SK-N-SH (cell line): ENCODE data around the gene CP. TPM values are rescaled to one million over a fixed set of nuclear protein-coding genes. Genes with fewer than 3 reads are reported as not detected.

Experiments used
- CTCF ChIA-PET: fragments of 300-600, 350-600 bp; formaldehyde crosslinking; extraction: SDS; loops from one replicate; lab custom pipeline; 2021; lab: Yijun Ruan, JAX
- POLR2A ChIA-PET: fragments of 350-600 bp; sonication (Branson Sonifier 250); formaldehyde crosslinking; extraction: SDS; loops from one replicate; lab custom pipeline; 2020; ENCODE audit warnings: antibody characterized with exemption, inconsistent platforms; lab: Yijun Ruan, JAX
- DNase-seq: peaks from one replicate; pipeline ENCODE4 v3.0.0; 2012
- H2AFZ ChIP-seq: fragments of 200-600 bp; sonication (generic); 2 replicates; pipeline ENCODE4 v1.8.1; 2016; ENCODE audit warnings: antibody characterized with exemption, mild to moderate bottlenecking, low read depth
- H3F3A ChIP-seq: fragments of 200-600 bp; sonication (generic); replicated peaks from 2 replicates; pipeline ENCODE3; 2016; ENCODE audit warnings: antibody characterized with exemption, mild to moderate bottlenecking; ENCODE audit not compliant: insufficient read depth
- H3K27ac ChIP-seq, 2 experiments: fragments of 200-500 bp in 1 of 2; fragments of 200-600 bp in 1 of 2; sonication (Bioruptor generic) in 1 of 2; sonication (generic), shearing (Covaris generic) in 1 of 2; 2 replicates each; pipeline versions ENCODE4 v1.5.1 to v1.6.1; 2014 to 2016; ENCODE audit warnings: low read depth in 2 of 2, inconsistent platforms in 1 of 2, low read length in 1 of 2, mild to moderate bottlenecking in 1 of 2, mixed read lengths in 1 of 2
- H3K27me3 ChIP-seq: fragments of 200-600 bp; sonication (generic), shearing (Covaris generic); 2 replicates; pipeline ENCODE4 v1.6.1; 2016; ENCODE audit warnings: mixed run types; ENCODE audit not compliant: insufficient read depth
- H3K36me3 ChIP-seq, 2 experiments: fragments of 200-500 bp in 1 of 2; fragments of 200-600 bp in 1 of 2; sonication (Bioruptor generic) in 1 of 2; sonication (generic) in 1 of 2; replicated peaks in 1 of 2; 2 replicates each; pipeline versions ENCODE3 to v1.5.1; 2014 to 2016; ENCODE audit warnings: low read length in 1 of 2, mild to moderate bottlenecking in 1 of 2; ENCODE audit not compliant: insufficient read depth in 2 of 2, control insufficient read depth in 1 of 2
- H3K4me1 ChIP-seq, 2 experiments: fragments of 200-500 bp in 1 of 2; fragments of 200-600 bp in 1 of 2; sonication (Bioruptor generic) in 1 of 2; sonication (generic), shearing (Covaris generic) in 1 of 2; 2 replicates each; pipeline versions ENCODE4 v1.5.1 to v1.6.1; 2014 to 2016; ENCODE audit warnings: low read depth in 1 of 2, low read length in 1 of 2, mixed run types in 1 of 2; ENCODE audit not compliant: insufficient read depth in 2 of 2, control insufficient read depth in 1 of 2
- H3K4me2 ChIP-seq: fragments of 200-600 bp; sonication (generic), shearing (Covaris generic); 2 replicates; pipeline ENCODE4 v1.6.1; 2017; ENCODE audit warnings: mixed run types
- H3K4me3 ChIP-seq, 2 experiments: fragments of 200-500 bp in 1 of 2; fragments of 200-600 bp in 1 of 2; sonication (Bioruptor generic) in 1 of 2; sonication (generic), shearing (Covaris generic) in 1 of 2; 2 replicates each; pipeline versions ENCODE4 v1.5.1 to v1.8.1; 2014 to 2016; ENCODE audit warnings: low read depth in 2 of 2, inconsistent platforms in 1 of 2, low read length in 1 of 2, mild to moderate bottlenecking in 1 of 2, mixed read lengths in 1 of 2, moderate library complexity in 1 of 2
- H3K79me2 ChIP-seq: fragments of 200-600 bp; sonication (generic); 2 replicates; pipeline ENCODE4 v1.8.1; 2017; ENCODE audit warnings: mild to moderate bottlenecking; ENCODE audit not compliant: insufficient read depth
- H3K9ac ChIP-seq: fragments of 200-600 bp; sonication (generic); 2 replicates; pipeline ENCODE4 v1.6.1; 2017; ENCODE audit warnings: mixed run types
- H3K9me2 ChIP-seq: fragments of 200-600 bp; sonication (generic); 2 replicates; pipeline ENCODE4 v1.6.1; 2017; ENCODE audit warnings: mixed run types
- H3K9me3 ChIP-seq: fragments of 200-600 bp; sonication (generic); 2 replicates; pipeline ENCODE4 v1.6.1; 2017; ENCODE audit warnings: mixed run types, mild to moderate bottlenecking, moderate library complexity
- H4K20me1 ChIP-seq: fragments of 200-600 bp; sonication (generic); 2 replicates; pipeline ENCODE4 v1.6.1; 2017; ENCODE audit warnings: mild to moderate bottlenecking, mixed run types; ENCODE audit not compliant: insufficient read depth
- CTCF ChIP-seq: fragments of 200-600 bp; sonication (generic); IDR thresholded peaks from 2 replicates; pipeline ENCODE4 v1.6.1; 2017; ENCODE audit warnings: antibody characterized with exemption, mild to moderate bottlenecking, moderate library complexity
- ELF1 ChIP-seq: IDR thresholded peaks from 2 replicates; pipeline ENCODE4 v1.4.0; 2012
- EP300 ChIP-seq, 2 experiments: IDR thresholded peaks; 2 replicates each; pipeline versions ENCODE4 v1.4.0 to v1.6.1; 2012; ENCODE audit warnings: borderline replicate concordance in 1 of 2, low read depth in 1 of 2, low read length in 1 of 2
- EZH2phosphoT487 ChIP-seq: fragments of 200-600 bp; sonication (generic); IDR thresholded peaks from 2 replicates; pipeline ENCODE4 v1.6.1; 2017; ENCODE audit warnings: low read depth, mixed run types, mild to moderate bottlenecking, antibody characterized with exemption, moderate library complexity, borderline replicate concordance
- GABPA ChIP-seq: IDR thresholded peaks from 2 replicates; pipeline ENCODE4 v1.4.0; 2012; ENCODE audit warnings: low read depth, mild to moderate bottlenecking
- JUND ChIP-seq: IDR thresholded peaks from 2 replicates; pipeline ENCODE4 v1.4.0; 2012
- MEF2A ChIP-seq: IDR thresholded peaks from 2 replicates; pipeline ENCODE4 v1.4.0; 2012; ENCODE audit warnings: low read depth, borderline replicate concordance
- MXI1 ChIP-seq: IDR thresholded peaks from 2 replicates; pipeline ENCODE4 v1.6.1; 2012; ENCODE audit warnings: mild to moderate bottlenecking, low read depth, low read length, improper control_type of control experiment
- NRF1 ChIP-seq: IDR thresholded peaks from 2 replicates; pipeline ENCODE4 v1.6.1; 2012; ENCODE audit warnings: low read depth, mild to moderate bottlenecking, low read length
- PBX3 ChIP-seq: IDR thresholded peaks from 2 replicates; pipeline ENCODE4; 2012
- RCOR1 ChIP-seq: fragments of 150-350 bp; IDR thresholded peaks from 2 replicates; pipeline ENCODE4 v1.6.1; 2017; ENCODE audit warnings: antibody characterized with exemption, low read length
- RFX5 ChIP-seq: IDR thresholded peaks from 2 replicates; pipeline ENCODE4 v1.6.1; 2012; ENCODE audit warnings: mild to moderate bottlenecking, improper control_type of control experiment, low read length
- RXRA ChIP-seq: IDR thresholded peaks from 2 replicates; pipeline ENCODE4 v1.4.0; 2012; ENCODE audit warnings: low read depth, mild to moderate bottlenecking, borderline replicate concordance
- SIN3A ChIP-seq: IDR thresholded peaks from 2 replicates; pipeline ENCODE4 v1.6.1; 2012; ENCODE audit warnings: low read depth, mild to moderate bottlenecking, low read length, moderate library complexity, borderline replicate concordance
- SMC3 ChIP-seq: IDR thresholded peaks from 2 replicates; pipeline ENCODE4 v1.6.1; 2012; ENCODE audit warnings: low read depth, low read length, improper control_type of control experiment
- TCF12 ChIP-seq: IDR thresholded peaks from 2 replicates; pipeline ENCODE4 v1.4.0; 2012
- TEAD4 ChIP-seq: IDR thresholded peaks from 2 replicates; pipeline ENCODE4 v1.4.0; 2012; ENCODE audit warnings: mild to moderate bottlenecking, borderline replicate concordance; ENCODE audit not compliant: insufficient read depth
- USF1 ChIP-seq: IDR thresholded peaks from 2 replicates; pipeline ENCODE4 v1.4.0; 2012; ENCODE audit warnings: low read depth, borderline replicate concordance
- YY1 ChIP-seq: IDR thresholded peaks from 2 replicates; pipeline ENCODE4 v1.4.0; 2012; ENCODE audit warnings: low read depth, mild to moderate bottlenecking
- ZBTB33 ChIP-seq: IDR thresholded peaks from 2 replicates; pipeline ENCODE4 v1.4.0; 2012; ENCODE audit warnings: low read depth, borderline replicate concordance
- WGBS: methylation state at CpG from one replicate; pipeline ENCODE4 v1.1.6; 2017; ENCODE audit warnings: low lambda C conversion rate; 5-methylcytosine and 5-hydroxymethylcytosine counted together
- polyA plus RNA-seq, 3 experiments: library from polyadenylated mRNA; depleted of rRNA; stranded (reverse); fragments of >200 nt; gene quantifications; 2 replicates each; pipeline ENCODE4 v1.2.3, GENCODE V29; 2012

CP gene
- polyA plus RNA-seq, 1 of the 3 experiments (the other 2 are of a cell fraction) = not detected

GRCh38 chr3:149258714-149259113 lies 37.1 kb upstream of the CP start (continued):
- TF ChIP-seq CTCF = no peak
- no peak for TF ChIP-seq ELF1
- TF ChIP-seq MXI1 = no peak
- TF ChIP-seq EP300 (IDR thresholded peaks at IDR 0.05; ENCODE audit: borderline replicate concordance in 1 of 2, low read depth in 1 of 2, low read length in 1 of 2) = no peak
- no peak for TF ChIP-seq SIN3A
- no peak for TF ChIP-seq RFX5
- TF ChIP-seq SMC3 = no peak

GRCh38 chr3:149258298-149258697 lies 36.7 kb upstream of the CP start:
- no peak for DNase-seq
- no peak overlapping the region for H3K27ac ChIP-seq
- H3K27me3 ChIP-seq = no peaks in the 10 kb centered on the region
- H3F3A ChIP-seq = no peaks in the 10 kb centered on the region
- ChIA-PET CTCF (interaction anchor here (1.1 kb wide), 1 partner anchor 129 kb away, joined by 3 read pairs; no protein-coding TSS in a partner anchor), POLR2A (no interaction called here)
- H3K79me2 ChIP-seq = no peaks in the 10 kb centered on the region
- 67% methylated on average over 2 of the region's 3 CpGs for WGBS
- H3K4me3 ChIP-seq = no peak overlapping the region
- H3K36me3 ChIP-seq = no peaks in the 10 kb centered on the region
- no peak overlapping the region for H2AFZ ChIP-seq
- H3K4me2 ChIP-seq = no peak overlapping the region
- no peaks in the 10 kb centered on the region for H4K20me1 ChIP-seq
- H3K4me1 ChIP-seq = peaks cover 0 to 2% of the 10 kb centered on the region in 2 experiments; a peak in 1 of 4 replicates
- H3K9me3 ChIP-seq = no peaks in the 10 kb centered on the region
- no peak overlapping the region for H3K9ac ChIP-seq
- H3K9me2 ChIP-seq = no peaks in the 10 kb centered on the region
- TF ChIP-seq USF1 (no peak), PBX3 (no peak), YY1 (no peak), SMC3 (no peak), RXRA (no peak), GABPA (no peak), JUND (no peak), NRF1 (no peak), RCOR1 (no peak), MEF2A (no peak), EZH2phosphoT487 (no peak), TCF12 (no peak), ZBTB33 (no peak), TEAD4 (no peak)
